ENCODE measurements around the gene SAP30BP. TPM values are rescaled to one million over a fixed set of nuclear protein-coding genes. Genes with fewer than 3 reads are reported as not detected.

SAP30BP gene
- polyA plus RNA-seq (2011; rRNA removed) (76.3 and 103 TPM in 2 replicates), polyA plus RNA-seq (2017; fragmentation: RNase III; extraction: RNeasy Plus Mini Kit Qiagen cat#74134 plus additional on column Dnase treatment) (125 to 139 TPM (median 136 TPM) in 3 replicates), polyA minus RNA-seq (2011; rRNA and poly(A)+ RNA removed) (63.9 and 67.1 TPM in 2 replicates)
- 97.6 and 108 TPM in 2 replicates for polyA plus RNA-seq (2012; cell fraction: cytosol; rRNA removed)
- polyA plus RNA-seq (2012; cell fraction: nucleus; rRNA removed) = 186 and 190 TPM in 2 replicates

GRCh38 chr17:75666959-75667790 is at the start of gene SAP30BP, which contains the start of gene RECQL5:
Gene SAP30BP (plus strand): TSS chr17:75667338. CDS start chr17:75667373, 35 bp downstream.
Gene RECQL5 (minus strand): TSS chr17:75667154. CDS start chr17:75666557, 597 bp downstream.
- Histone ChIP-seq H3K4me3 (peak within 1 kb of the TSS; percentile 72), H3K4me1 (peaks cover 16% of the 10 kb centered on the region), H3K27ac (peak within 1 kb of the TSS; percentile 81 to 91), H3K9me3 (no peaks in the 10 kb centered on the region), H3K4me2 (peak within 1 kb of the TSS; percentile 88)
- WGBS (ENCODE audit: missing lambda C conversion rate) = 1% methylated on average over 55 of the region's 55 CpGs
- FAIRE-seq = peak; percentile 49
- CTCF ChIA-PET = interaction anchor here (0.6 to 50.8 kb wide), 8 partner anchors 8 to 160 kb away, joined by 3 to 2254 read pairs (median 6); partner anchors contain the start of genes GALK1, LLGL2 and SMIM5
- peak; percentile 98 to 100 for ATAC-seq
- POLR2A ChIA-PET = interaction anchor here (0.5 to 1.8 kb wide), 17 partner anchors 9 to 389 kb away, joined by 3 to 8 read pairs (median 4); partner anchors contain the start of genes ITGB4, SMIM5 and TMEM94
- DNase-seq (ENCODE audit: low read depth in 1 of 2, low spot score in 1 of 2) = peak; percentile 95 to 99
- TF ChIP-seq RFX5 (IDR thresholded peaks at IDR 0.05) = peak; percentile 58; the same call in 1 of the 2 replicates
- no peak for TF ChIP-seq SMC3 (IDR thresholded peaks at IDR 0.05)
- no peak for TF ChIP-seq POLR2AphosphoS2 (conservative IDR thresholded peaks at IDR 0.05; ENCODE audit: low read length)
- peak; percentile 82 for TF ChIP-seq BCL3 (IDR thresholded peaks at IDR 0.05)
- no peak for TF ChIP-seq ZC3H11A (IDR thresholded peaks at IDR 0.05)
- no peak for TF ChIP-seq NPAS2 (CRISPR knock-in tag; IDR thresholded peaks at IDR 0.05; ENCODE audit: borderline replicate concordance)
- no peak for TF ChIP-seq ESRRA (IDR thresholded peaks at IDR 0.05; ENCODE audit: borderline replicate concordance, low read length)
- no peak for TF ChIP-seq ATOH8 (CRISPR knock-in tag; IDR thresholded peaks at IDR 0.05; ENCODE audit: low read depth)
- TF ChIP-seq ELK1 (IDR thresholded peaks at IDR 0.05; ENCODE audit: low read depth, low read length) = no peak
- no peak for TF ChIP-seq CTCF (IDR thresholded peaks at IDR 0.05)
- TF ChIP-seq FOXS1 (CRISPR knock-in tag; IDR thresholded peaks at IDR 0.05) = no peak
- TF ChIP-seq CBX2 (IDR thresholded peaks at IDR 0.05; ENCODE audit: borderline replicate concordance, low read depth) = no peak
- no peak for TF ChIP-seq E2F6 (IDR thresholded peaks at IDR 0.05; ENCODE audit: borderline replicate concordance, low read depth)
- TF ChIP-seq CHD4 (IDR thresholded peaks at IDR 0.05; ENCODE audit: borderline replicate concordance) = no peak
- no peak for TF ChIP-seq ZSCAN20 (CRISPR knock-in tag; IDR thresholded peaks at IDR 0.05)
- peak; percentile 1 for TF ChIP-seq MAFK (IDR thresholded peaks at IDR 0.05; ENCODE audit: partially characterized antibody)
- peak; percentile 99 for TF ChIP-seq KDM5A (IDR thresholded peaks at IDR 0.05)
- TF ChIP-seq HMGXB4 (CRISPR knock-in tag; IDR thresholded peaks at IDR 0.05; ENCODE audit: borderline replicate concordance) = no peak
- TF ChIP-seq PHF8 (IDR thresholded peaks at IDR 0.05; ENCODE audit: borderline replicate concordance, low read depth) = peak; percentile 90; the same call in 1 of the 2 replicates
- no peak for TF ChIP-seq EP300 (IDR thresholded peaks at IDR 0.05)
- no peak for TF ChIP-seq PBX3 (IDR thresholded peaks at IDR 0.05)
- TF ChIP-seq RCOR1 (IDR thresholded peaks at IDR 0.05; ENCODE audit: low read depth, low read length) = no peak
- TF ChIP-seq REST (IDR thresholded peaks at IDR 0.05) = 0 out of 2 replicates have a peak, but pooled peaks have one; percentile 10
- TF ChIP-seq JUNB (IDR thresholded peaks at IDR 0.05) = no peak

All from A549 (cell line).